H9 (cell line): ENCODE data around the gene C11orf91. TPM values are rescaled to one million over a fixed set of nuclear protein-coding genes. Genes with fewer than 3 reads are reported as not detected.

ENCODE experiments used
- DNase-seq: peaks from one replicate; pipeline ENCODE4 v3.0.0-alpha.2; 2017
- H2AFZ ChIP-seq: one replicate; pipeline ENCODE4 v1.6.1; 2013; ENCODE audit warnings: mild to moderate bottlenecking, low read length, control low read depth, moderate library complexity
- H2AK5ac ChIP-seq: 2 replicates; pipeline ENCODE4 v1.6.1; 2013; ENCODE audit warnings: low read length, control low read depth, mixed read lengths; ENCODE audit not compliant: insufficient read length
- H2BK120ac ChIP-seq: one replicate; pipeline ENCODE4 v1.6.1; 2013; ENCODE audit warnings: low read depth, mild to moderate bottlenecking, low read length, control low read depth, inconsistent platforms; ENCODE audit not compliant: poor library complexity, severe bottlenecking
- H2BK12ac ChIP-seq: 2 replicates; pipeline ENCODE4 v1.6.1; 2013; ENCODE audit warnings: low read length, control low read depth, mixed read lengths, low read depth; ENCODE audit not compliant: insufficient read length
- H2BK15ac ChIP-seq: 2 replicates; pipeline ENCODE4 v1.6.1; 2013; ENCODE audit warnings: low read depth, low read length, control low read depth
- H2BK20ac ChIP-seq: one replicate; pipeline ENCODE4 v1.6.1; 2013; ENCODE audit warnings: low read depth, mild to moderate bottlenecking, low read length, control low read depth, inconsistent platforms; ENCODE audit not compliant: poor library complexity, severe bottlenecking
- H2BK5ac ChIP-seq: 2 replicates; pipeline ENCODE4 v1.6.1; 2013; ENCODE audit warnings: low read length, control low read depth, mixed read lengths; ENCODE audit not compliant: insufficient read length
- H3K14ac ChIP-seq: 2 replicates; pipeline ENCODE4 v1.6.1; 2013; ENCODE audit warnings: low read length, control low read depth; ENCODE audit not compliant: insufficient read depth
- H3K18ac ChIP-seq: 2 replicates; pipeline ENCODE4 v1.6.1; 2013; ENCODE audit warnings: low read depth, mild to moderate bottlenecking, mixed read lengths, low read length, control low read depth; ENCODE audit not compliant: insufficient read length
- H3K23ac ChIP-seq: 2 replicates; pipeline ENCODE4 v1.6.1; 2013; ENCODE audit warnings: low read length, control low read depth, mixed read lengths, low read depth; ENCODE audit not compliant: insufficient read length
- H3K23me2 ChIP-seq: 2 replicates; pipeline ENCODE4 v1.6.1; 2013; ENCODE audit warnings: low read depth, mild to moderate bottlenecking, mixed read lengths, low read length, control low read depth; ENCODE audit not compliant: insufficient read length, poor library complexity, severe bottlenecking
- H3K27ac ChIP-seq: 2 replicates; pipeline ENCODE4 v1.5.1; 2013; ENCODE audit warnings: low read length, control low read depth, mixed read lengths, low read depth; ENCODE audit not compliant: insufficient read length
- H3K27me3 ChIP-seq: 2 replicates; pipeline ENCODE4 v1.6.1; 2013; ENCODE audit warnings: low read length, control low read depth, inconsistent platforms; ENCODE audit not compliant: insufficient read depth
- H3K4ac ChIP-seq: 2 replicates; pipeline ENCODE4 v1.6.1; 2013; ENCODE audit warnings: low read depth, mild to moderate bottlenecking, control low read depth, inconsistent platforms, low read length, moderate library complexity
- H3K4me1 ChIP-seq: 2 replicates; pipeline ENCODE4 v1.6.1; 2013; ENCODE audit warnings: low read length, control low read depth, inconsistent platforms; ENCODE audit not compliant: insufficient read depth
- H3K4me2 ChIP-seq: 2 replicates; pipeline ENCODE4 v1.6.1; 2013; ENCODE audit warnings: low read length, control low read depth, mixed read lengths; ENCODE audit not compliant: insufficient read length, insufficient read depth
- H3K56ac ChIP-seq: 2 replicates; pipeline ENCODE4 v1.6.1; 2013; ENCODE audit warnings: low read depth, mild to moderate bottlenecking, mixed read lengths, low read length, control low read depth; ENCODE audit not compliant: insufficient read length
- H3K79me1 ChIP-seq: 2 replicates; pipeline ENCODE4 v1.6.1; 2013; ENCODE audit warnings: low read depth, mild to moderate bottlenecking, moderate library complexity, low read length, control low read depth, inconsistent platforms; ENCODE audit not compliant: insufficient read depth, poor library complexity, severe bottlenecking
- H3K79me2 ChIP-seq: 2 replicates; pipeline ENCODE4 v1.6.1; 2013; ENCODE audit warnings: low read length, control low read depth, inconsistent platforms; ENCODE audit not compliant: insufficient read depth
- H3K9ac ChIP-seq: 2 replicates; pipeline ENCODE4 v1.6.1; 2013; ENCODE audit warnings: low read length, control low read depth, mixed read lengths; ENCODE audit not compliant: insufficient read length; ENCODE audit errors: extremely low read depth
- H3K9me3 ChIP-seq: one replicate; pipeline ENCODE4 v1.6.1; 2013; ENCODE audit warnings: low read depth, low read length, inconsistent platforms; ENCODE audit not compliant: control insufficient read depth
- H3T11ph ChIP-seq: one replicate; pipeline ENCODE4 v1.6.1; 2013; ENCODE audit warnings: mild to moderate bottlenecking, low read length, control low read depth, inconsistent platforms
- H4K20me1 ChIP-seq: one replicate; pipeline ENCODE4 v1.6.1; 2013; ENCODE audit not compliant: control insufficient read depth, insufficient read length, insufficient read depth
- H4K5ac ChIP-seq: 2 replicates; pipeline ENCODE4 v1.6.1; 2013; ENCODE audit warnings: low read depth, mild to moderate bottlenecking, mixed read lengths, low read length, control low read depth; ENCODE audit not compliant: insufficient read length
- H4K8ac ChIP-seq: replicated peaks from 2 replicates; pipeline ENCODE4 v1.6.1; 2013; ENCODE audit warnings: low read length, control low read depth, mixed read lengths, low read depth; ENCODE audit not compliant: insufficient read length
- H4K91ac ChIP-seq: 2 replicates; pipeline ENCODE4 v1.6.1; 2013; ENCODE audit warnings: low read depth, mild to moderate bottlenecking, moderate library complexity, mixed read lengths, low read length, control low read depth; ENCODE audit not compliant: insufficient read length
- H3K27ac Mint-ChIP-seq, 3 experiments: 2 replicates in 2 of 3; 3 replicates in 1 of 3; pipeline ENCODE4 v1.8.0; 2020 to 2021; ENCODE audit warnings: mixed read lengths in 3 of 3, mild to moderate bottlenecking in 1 of 3, moderate library complexity in 1 of 3
- H3K27me3 Mint-ChIP-seq: 2 replicates; pipeline ENCODE4 v1.8.0; 2021; ENCODE audit warnings: low read depth, mild to moderate bottlenecking, moderate library complexity, mixed read lengths
- H3K36me3 Mint-ChIP-seq, 3 experiments: 2 replicates in 2 of 3; 3 replicates in 1 of 3; pipeline ENCODE4 v1.8.0; 2020 to 2021; ENCODE audit warnings: low read depth in 3 of 3, mixed read lengths in 3 of 3; ENCODE audit not compliant: insufficient read depth in 1 of 3
- H3K4me1 Mint-ChIP-seq, 2 experiments: 2 replicates each; pipeline ENCODE4 v1.8.0; 2020; ENCODE audit warnings: mixed read lengths in 2 of 2
- H3K4me3 Mint-ChIP-seq, 2 experiments: 2 replicates in 1 of 2; 3 replicates in 1 of 2; pipeline ENCODE4 v1.8.0; 2020 to 2021; ENCODE audit warnings: mild to moderate bottlenecking in 2 of 2, mixed read lengths in 2 of 2, moderate library complexity in 1 of 2
- H3K9me3 Mint-ChIP-seq, 2 experiments: 2 replicates in 1 of 2; 3 replicates in 1 of 2; pipeline ENCODE4 v1.8.0; 2020; ENCODE audit warnings: mild to moderate bottlenecking in 2 of 2, mixed read lengths in 2 of 2, moderate library complexity in 1 of 2
- CTCF ChIP-seq: fragments of 200-600 bp; sonication (generic); conservative IDR thresholded peaks from 3 replicates; pipeline ENCODE4 v1.8.0; 2021; ENCODE audit warnings: antibody characterized with exemption, mild to moderate bottlenecking
- WGBS: extraction: QIAGEN DNeasy Blood & Tissue Kit; methylation state at CpG from one replicate; pipeline ENCODE4 v1.1.7; 2013; ENCODE audit warnings: missing lambda C conversion rate, low lambda C conversion rate, mixed read lengths; ENCODE audit not compliant: insufficient read length; ENCODE audit errors: extremely low coverage; 5-methylcytosine and 5-hydroxymethylcytosine counted together
- total RNA-seq: library from RNA; stranded (reverse); gene quantifications from 2 replicates; pipeline ENCODE4 v1.2.1, GENCODE V29; 2021

Gene C11orf91
- total RNA-seq, 1 experiment from 2014 or later = not detected

DNA sequence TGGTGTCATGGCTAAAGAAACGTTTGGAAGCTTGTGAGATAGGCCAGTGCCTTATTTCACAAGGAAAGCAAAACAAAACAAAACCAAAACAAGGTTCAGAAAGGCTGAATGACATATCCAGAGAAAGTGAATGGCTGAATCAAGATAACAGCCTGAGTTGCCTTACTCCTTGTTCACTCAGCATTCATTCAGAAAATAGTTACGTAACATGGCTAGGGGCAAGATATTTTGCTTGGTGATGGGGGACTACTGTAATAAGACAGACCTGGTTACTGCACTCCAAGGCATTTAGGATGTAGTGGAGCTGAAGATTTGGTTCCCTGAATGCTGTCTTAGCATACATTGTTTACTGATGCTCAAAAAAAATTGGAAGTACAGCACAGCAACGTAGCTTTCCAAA is 47.7 kb downstream of the C11orf91 start:
- no peaks in the 10 kb centered on the region for H3K9me3 ChIP-seq
- H4K91ac ChIP-seq = no peak overlapping the region
- no peaks in the 10 kb centered on the region for H3K36me3 Mint-ChIP-seq
- no peak overlapping the region for H2AFZ ChIP-seq
- H3K4me3 Mint-ChIP-seq = no peak overlapping the region
- no peak for DNase-seq
- H3K9me3 Mint-ChIP-seq = 0 out of 5 replicates have a peak, but pooled peaks cover 0 to 4% of the 10 kb centered on the region in 2 experiments
- H3K4me1 Mint-ChIP-seq = peaks cover 7 to 8% of the 10 kb centered on the region in 2 experiments
- H3K27me3 ChIP-seq = no peaks in the 10 kb centered on the region
- H3K14ac ChIP-seq = no peak overlapping the region
- H2BK20ac ChIP-seq = no peak overlapping the region
- no CpG with 5 or more reads among the region's 3 CpGs for WGBS
- H3K27ac ChIP-seq = no peak overlapping the region
- H3K4ac ChIP-seq = no peak overlapping the region
- no peak overlapping the region for H4K8ac ChIP-seq
- no peak overlapping the region for H3T11ph ChIP-seq
- no peak overlapping the region for H2BK5ac ChIP-seq
- H2BK120ac ChIP-seq = no peak overlapping the region
- H3K9ac ChIP-seq = no peak overlapping the region
- no peak overlapping the region for H3K23ac ChIP-seq
- H4K5ac ChIP-seq = no peak overlapping the region
- no peaks in the 10 kb centered on the region for H3K79me2 ChIP-seq
- no peak overlapping the region for H2AK5ac ChIP-seq
- H4K20me1 ChIP-seq = no peaks in the 10 kb centered on the region
- no peak overlapping the region for H3K56ac ChIP-seq
- no peak overlapping the region for H3K4me2 ChIP-seq
- H3K27ac Mint-ChIP-seq = no peak overlapping the region
- H3K18ac ChIP-seq = no peak overlapping the region
- TF ChIP-seq CTCF = no peak
- no peaks in the 10 kb centered on the region for H3K23me2 ChIP-seq
- H2BK15ac ChIP-seq = no peak overlapping the region
- no peaks in the 10 kb centered on the region; the same call in 1 of the 2 replicates for H3K27me3 Mint-ChIP-seq
- H3K79me1 ChIP-seq = no peaks in the 10 kb centered on the region
- H2BK12ac ChIP-seq = no peak overlapping the region
- peaks cover 2% of the 10 kb centered on the region; the same call in 1 of the 2 replicates for H3K4me1 ChIP-seq
